K562 treated with DMSO at 1 percent for 4 hours (cell line): ENCODE measurements around the gene ZNF552. TPM values are rescaled to one million over a fixed set of nuclear protein-coding genes. Genes with fewer than 3 reads are reported as not detected.

ENCODE experiments used
- total RNA-seq: library from RNA; unstranded; fragments of 300-600 nt; gene quantifications from 2 replicates; pipeline ENCODE4 v1.2.3, GENCODE V29; 2022; ENCODE audit not compliant: insufficient read depth

Gene ZNF552
- 2.2 and 6.9 TPM in 2 replicates for total RNA-seq

DNA sequence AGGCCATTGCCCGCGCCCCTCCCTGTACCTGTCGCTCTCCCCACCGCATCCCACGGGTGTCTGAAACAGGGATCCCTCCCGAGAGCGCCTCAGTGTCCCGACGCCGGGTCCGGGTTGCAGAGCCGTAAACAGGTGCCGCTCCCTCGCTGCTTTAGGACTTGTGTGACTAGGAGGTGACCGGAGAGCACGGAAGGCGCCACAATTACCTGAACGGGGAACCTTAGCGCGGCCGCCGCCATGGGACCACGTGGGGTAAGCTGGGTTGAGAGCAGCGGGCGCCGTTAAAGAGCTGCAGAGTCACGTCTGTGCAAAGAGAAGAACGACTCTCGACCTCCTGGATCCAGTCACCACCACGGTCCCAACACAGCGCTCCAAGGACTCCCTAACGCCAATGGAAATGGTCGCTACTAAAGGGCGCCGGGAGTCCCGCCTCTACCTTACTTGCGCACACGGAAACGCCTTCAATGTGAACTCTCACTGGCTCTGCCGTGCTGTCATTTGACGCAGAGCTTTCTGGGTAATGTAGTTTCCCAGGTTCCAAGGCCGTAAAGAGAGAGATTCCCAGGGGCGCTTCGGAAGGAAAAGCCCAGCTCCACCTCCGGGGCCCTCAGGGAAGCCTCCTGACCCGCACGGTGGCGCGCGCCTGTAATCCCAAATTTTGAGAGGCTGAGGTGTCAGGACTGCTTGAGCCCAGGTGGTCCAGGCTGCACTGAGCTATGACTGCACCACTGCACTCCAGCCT, at the start of gene ZNF552:
TSS of gene ZNF552 (minus strand) at position 409 of the 742 bp plus-strand sequence. CDS start at position 239, 170 bp downstream.

DNA sequence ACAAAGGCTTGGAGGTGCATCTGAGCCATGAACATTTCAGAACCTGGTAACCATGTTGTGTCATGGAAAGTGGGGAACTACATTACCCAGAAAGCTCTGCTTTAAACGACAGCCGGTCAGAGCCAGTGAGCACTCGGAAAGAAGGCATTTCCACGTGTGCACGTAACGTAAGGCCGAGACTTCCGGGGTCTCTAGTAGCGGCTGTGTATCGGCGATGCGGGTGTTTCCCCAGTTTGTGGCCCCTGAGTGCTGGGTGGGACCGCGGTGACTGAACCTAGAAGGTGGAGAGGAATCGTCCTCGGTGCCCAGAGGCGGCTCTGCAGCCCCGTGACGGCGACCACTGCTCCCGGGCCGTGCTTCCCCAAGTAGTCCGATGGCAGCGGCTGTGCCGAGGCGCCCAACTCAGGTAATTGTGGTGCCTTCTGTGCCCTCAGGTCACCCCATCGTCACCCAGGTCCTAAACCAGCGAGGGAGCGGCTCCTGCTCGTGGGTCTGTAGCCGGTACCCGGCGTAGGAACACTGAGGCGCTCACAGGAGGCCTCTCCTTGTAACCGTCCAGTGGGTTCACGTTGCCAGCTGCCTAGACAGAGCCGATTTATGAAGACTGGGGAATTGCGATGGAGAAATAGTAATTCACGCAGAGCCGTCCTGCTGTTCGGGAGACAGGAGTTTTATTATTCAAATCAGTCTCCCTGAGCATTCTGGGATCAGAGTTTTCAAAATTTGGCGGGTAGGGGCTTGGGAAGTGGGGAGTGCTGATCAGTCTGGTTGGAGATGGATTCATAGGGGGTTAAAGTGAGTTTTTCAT, 35.2 kb upstream of the ZNF552 start, which contains the start of gene ZNF587:
TSS of gene ZNF587 (plus strand) at position 194 of the 808 bp plus-strand sequence. CDS start at position 374, 180 bp downstream.

DNA sequence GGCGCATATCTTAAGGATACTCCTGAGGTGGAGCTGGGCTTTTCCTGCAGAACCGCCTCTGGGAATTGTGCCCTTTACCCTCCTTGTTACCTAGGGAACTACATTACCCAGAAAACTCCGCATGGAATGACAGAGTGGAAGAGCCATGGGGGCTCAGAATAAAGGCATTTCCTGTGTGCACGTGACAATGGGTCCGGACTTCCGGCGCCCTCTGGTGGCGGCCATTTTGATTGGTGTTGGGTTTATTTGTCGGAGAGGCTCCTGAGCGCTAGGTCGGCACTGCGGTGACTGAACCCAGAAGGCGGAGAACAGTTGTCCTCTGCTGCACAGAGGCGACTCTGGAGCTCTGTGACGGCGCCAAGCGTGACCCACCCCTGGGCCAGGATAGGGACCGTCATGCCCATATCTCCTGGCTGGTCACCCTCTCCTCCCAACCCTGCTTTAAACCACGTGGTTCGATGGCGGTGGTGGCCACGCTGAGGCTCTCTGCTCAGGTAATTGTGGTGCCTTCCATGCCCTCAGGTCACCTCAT, 15.4 kb upstream of the ZNF552 start, which contains the start of gene ZNF587B:
TSS of gene ZNF587B (plus strand) at position 229 of the 532 bp plus-strand sequence. CDS start at position 459, 230 bp downstream.

DNA sequence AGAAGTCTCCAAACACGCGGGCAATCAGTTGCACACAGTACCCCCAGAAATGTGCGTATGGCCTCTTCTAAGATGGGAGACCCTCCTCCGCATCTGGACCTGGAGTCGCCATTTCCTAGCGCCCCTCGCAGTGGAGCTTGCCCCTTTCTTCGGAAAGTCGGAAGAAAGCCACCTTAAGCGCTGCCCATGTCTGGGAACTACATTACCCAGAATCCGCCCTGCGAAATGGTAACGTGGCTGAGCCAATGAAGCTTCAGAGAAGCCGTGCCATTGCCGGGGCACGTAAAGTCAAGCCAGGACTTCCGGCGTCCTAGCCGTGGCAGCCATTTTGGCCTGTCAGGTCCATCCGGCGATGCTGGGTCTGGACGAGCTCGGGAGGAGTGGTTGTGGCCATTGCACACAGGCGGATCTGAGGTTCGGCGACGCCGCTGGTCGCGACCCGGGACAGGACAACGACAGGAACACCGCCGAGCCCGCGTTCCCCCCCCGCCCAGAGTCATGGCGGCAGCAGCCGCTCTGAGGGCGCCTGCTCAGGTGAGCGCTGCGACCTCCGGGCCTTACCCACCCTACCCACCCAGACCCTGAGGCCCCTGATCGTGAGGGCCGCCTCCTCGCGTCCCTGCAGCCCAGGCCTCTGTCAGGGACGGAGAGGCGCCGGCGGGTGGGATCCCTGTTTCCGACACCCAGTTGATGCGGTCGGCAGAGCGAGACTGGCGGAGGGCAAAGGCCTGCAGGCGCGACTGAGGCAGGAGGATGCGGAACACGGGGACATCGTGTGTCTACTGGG, 45.2 kb downstream of the ZNF552 start, which contains the start of gene ZNF586:
TSS of gene ZNF586 (plus strand) at position 332 of the 787 bp plus-strand sequence. CDS start at position 499, 167 bp downstream.

Other genes with a start within 250 kb of the ZNF552 start
- 1.1 TPM in 2 replicates for gene ZNF416, start 236.0 kb downstream of the ZNF552 start, total RNA-seq
- 1.0 TPM in 1 of 2 replicates, not detected in the other for gene ZIK1, start 230.8 kb downstream of the ZNF552 start, total RNA-seq
- gene ZNF530, start 215.0 kb downstream of the ZNF552 start, total RNA-seq = 1.8 and 7.1 TPM in 2 replicates
- 5.9 and 9.4 TPM in 2 replicates for gene ZNF134, start 200.7 kb downstream of the ZNF552 start, total RNA-seq
- gene ZNF211, start 181.7 kb downstream of the ZNF552 start, total RNA-seq = 3.6 and 9.4 TPM in 2 replicates
- not detected in 2 replicates for gene ZSCAN4, start 146.0 kb downstream of the ZNF552 start, total RNA-seq
- gene ZNF551, start 132.9 kb downstream of the ZNF552 start, total RNA-seq = 1.8 and 2.2 TPM in 2 replicates
- gene ZNF154, start 105.7 kb downstream of the ZNF552 start, total RNA-seq = not detected in 2 replicates
- gene ZNF671, start 87.3 kb downstream of the ZNF552 start, total RNA-seq = 1.2 and 3.0 TPM in 2 replicates
- 5.8 and 7.1 TPM in 2 replicates for gene ZNF776, start 68.1 kb downstream of the ZNF552 start, total RNA-seq
- gene ZNF586, start 45.2 kb downstream of the ZNF552 start, total RNA-seq = 1.4 and 1.7 TPM in 2 replicates
- gene ZNF587B, start 15.4 kb upstream of the ZNF552 start, total RNA-seq = 3.3 and 3.9 TPM in 2 replicates
- gene ZNF587, start 34.9 kb upstream of the ZNF552 start, total RNA-seq = 6.8 and 7.0 TPM in 2 replicates
- 1.8 and 3.0 TPM in 2 replicates for gene ZNF814, start 74.1 kb upstream of the ZNF552 start, total RNA-seq
- gene ZNF417, start 101.7 kb upstream of the ZNF552 start, total RNA-seq = 1.7 and 7.3 TPM in 2 replicates
- gene ZNF418, start 120.5 kb upstream of the ZNF552 start, total RNA-seq = not detected in 2 replicates
- gene ZNF256, start 132.8 kb upstream of the ZNF552 start, total RNA-seq = not detected in 2 replicates
- gene C19orf18, start 159.6 kb upstream of the ZNF552 start, total RNA-seq = not detected in 2 replicates
- gene ZNF606, start 187.9 kb upstream of the ZNF552 start, total RNA-seq = 0.74 and 0.77 TPM in 2 replicates
- not detected in 2 replicates for gene ZSCAN1, start 219.1 kb upstream of the ZNF552 start, total RNA-seq
- gene ZNF135, start 244.4 kb upstream of the ZNF552 start, total RNA-seq = not detected in 2 replicates